ENCODE measurements around the gene GPNMB. TPM values are rescaled to one million over a fixed set of nuclear protein-coding genes. Genes with fewer than 3 reads are reported as not detected.

GPNMB gene
- total and polyA plus RNA-seq, 10 of the 15 experiments (the other 5 are each of a cell fraction or from before 2014, with no cell fraction given): 5.9 to 22.3 (median 10.0) TPM

- CTCF ChIA-PET: interaction anchor here (1.1 to 1.2 kb wide), 2 partner anchors 27 to 142 kb away, joined by 3 read pairs; no protein-coding TSS in a partner anchor
- WGBS (ENCODE audit: insufficient coverage, insufficient replicate concordance, low lambda C conversion rate, missing lambda C conversion rate): 58% methylated on average over 5 of the region's 5 CpGs
- RAD21 ChIA-PET (ENCODE audit: unreplicated experiment): interaction anchor here (0.7 kb wide), 1 partner anchor 237 kb away, joined by 3 read pairs; no protein-coding TSS in a partner anchor
- DNase-seq (ENCODE audit: low read depth, low spot score) (no peak), ATAC-seq (peak; percentile 67), FAIRE-seq (no peak)
- BruUV-seq (replicated peaks): no TSS peak
- Histone ChIP-seq H3K9me3 (replicated peaks; ENCODE audit: control insufficient read depth, insufficient read depth, low read length) (no peaks in the 10 kb centered on the region), H3K4me3 (no peak overlapping the region), H3K27ac (ENCODE audit: control insufficient read depth, insufficient read depth) (no peak overlapping the region), H3K79me2 (ENCODE audit: control insufficient read depth, insufficient read depth, low read length) (no peaks in the 10 kb centered on the region), H4K20me1 (ENCODE audit: control insufficient read depth, insufficient read depth) (no peaks in the 10 kb centered on the region), H3K9ac (ENCODE audit: control insufficient read depth, insufficient read depth, low read length) (no peak overlapping the region), H3K4me2 (ENCODE audit: control insufficient read depth, insufficient read depth) (no peak overlapping the region), H2AFZ (ENCODE audit: control insufficient read depth, low read depth, low read length) (no peak overlapping the region), H3K36me3 (ENCODE audit: control insufficient read depth in 2 of 2, insufficient read depth in 2 of 2, low read length in 1 of 2) (no peaks in the 10 kb centered on the region), H3K4me1 (ENCODE audit: control insufficient read depth, insufficient read depth, low read length) (no peaks in the 10 kb centered on the region), H3K27me3 (replicated peaks in 1 of 2; ENCODE audit: control insufficient read depth in 2 of 2, insufficient read depth in 2 of 2, low read length in 1 of 2) (no peaks in the 10 kb centered on the region)
- POLR2A ChIA-PET: no interaction called here
- intact Hi-C loops (cut with micrococcal nuclease; ENCODE audit: unreplicated experiment) (no loop called here), in situ Hi-C loops (cut with MboI) (no loop called here)
- SMC1A ChIA-PET (ENCODE audit: uncharacterized antibody, unreplicated experiment): no interaction called here
- TF ChIP-seq POLR2AphosphoS5 (IDR thresholded peaks at IDR 0.05; ENCODE audit: low read length) (no peak), NFIC (IDR thresholded peaks at IDR 0.05; ENCODE audit: low read depth, low read length) (no peak), CEBPZ (IDR thresholded peaks at IDR 0.05; ENCODE audit: low read depth, low read length) (no peak), ASH2L (IDR thresholded peaks at IDR 0.05; ENCODE audit: borderline replicate concordance, low read depth) (no peak), TBL1XR1 (IDR thresholded peaks at IDR 0.05; ENCODE audit: low read depth, low read length) (no peak), POLR2AphosphoS2 (IDR thresholded peaks at IDR 0.05; ENCODE audit: low read depth, low read length) (no peak), IRF3 (IDR thresholded peaks at IDR 0.05) (no peak), PRDM15 (CRISPR knock-in tag; IDR thresholded peaks at IDR 0.05) (no peak), SMAD5 (IDR thresholded peaks at IDR 0.05; ENCODE audit: low read depth) (no peak), CHD1 (IDR thresholded peaks at IDR 0.05; ENCODE audit: low read depth, low read length) (no peak), NKRF (conservative IDR thresholded peaks at IDR 0.05) (no peak), YBX1 (IDR thresholded peaks at IDR 0.05) (no peak), NFYA (IDR thresholded peaks at IDR 0.05; ENCODE audit: borderline replicate concordance, low read depth, low read length) (no peak), EGR1 (IDR thresholded peaks at IDR 0.05; ENCODE audit: borderline replicate concordance in 1 of 2, low read depth in 2 of 2, low read length in 2 of 2) (no peak)
Measured at GRCh38 chr7:23287612-23288011, 41.0 kb downstream of the GPNMB start.

All from GM12878 (cell line).